DND-41 (cell line): ENCODE results near the gene TESK1.
"Not testable (repeated sequence)": the region's sequence is repeated elsewhere in the genome, so short reads cannot be mapped to it uniquely, and the experiment has no call there.

ENCODE experiments used
- ATAC-seq: fragments of 200-7000 bp; cut with Tn5 transposase; 3 replicates; pipeline ENCODE4 v1.9.1; 2021; ENCODE audit warnings: low read depth; ENCODE audit not compliant: insufficient read depth
- DNase-seq: peaks from one replicate; pipeline ENCODE4 v3.0.0-alpha.2; 2020
- H2AFZ ChIP-seq: 2 replicates; pipeline ENCODE4 v1.6.0; 2012; ENCODE audit warnings: low read depth, low read length
- H3K27ac ChIP-seq: 2 replicates; pipeline ENCODE4 v1.5.1; 2012; ENCODE audit warnings: low read length, inconsistent platforms
- H3K27me3 ChIP-seq: fragments of 200-600 bp; sonication (generic); 2 replicates; pipeline ENCODE4 v1.6.0; 2012; ENCODE audit warnings: low read length, mild to moderate bottlenecking, inconsistent platforms; ENCODE audit not compliant: insufficient read depth, poor library complexity
- H3K36me3 ChIP-seq: 2 replicates; pipeline ENCODE4 v1.5.1; 2012; ENCODE audit warnings: low read length, inconsistent platforms; ENCODE audit not compliant: insufficient read depth
- H3K4me1 ChIP-seq: 2 replicates; pipeline ENCODE4 v1.5.1; 2012; ENCODE audit warnings: mild to moderate bottlenecking, low read length; ENCODE audit not compliant: insufficient read depth
- H3K4me2 ChIP-seq: 2 replicates; pipeline ENCODE4 v1.6.0; 2012; ENCODE audit warnings: mild to moderate bottlenecking, moderate library complexity, low read length, inconsistent platforms; ENCODE audit not compliant: insufficient read depth
- H3K4me3 ChIP-seq, 2 experiments: fragments of 200-600 bp in 1 of 2; shearing (Covaris generic) in 1 of 2; 2 replicates each; pipeline ENCODE4 v1.5.1; 2012 to 2016; ENCODE audit warnings: inconsistent platforms in 2 of 2, low read length in 2 of 2, mild to moderate bottlenecking in 2 of 2, low read depth in 1 of 2, moderate library complexity in 1 of 2
- H3K79me2 ChIP-seq: 2 replicates; pipeline ENCODE4 v1.6.0; 2012; ENCODE audit warnings: low read length, inconsistent platforms; ENCODE audit not compliant: insufficient read depth
- H3K9ac ChIP-seq: 2 replicates; pipeline ENCODE4 v1.6.0; 2012; ENCODE audit warnings: low read depth, mild to moderate bottlenecking, inconsistent platforms, low read length, moderate library complexity
- H3K9me3 ChIP-seq: 2 replicates; pipeline ENCODE4 v1.5.1; 2012; ENCODE audit warnings: low read length, moderate library complexity, mild to moderate bottlenecking, inconsistent platforms; ENCODE audit not compliant: insufficient read depth, severe bottlenecking
- H4K20me1 ChIP-seq: 2 replicates; pipeline ENCODE4 v1.6.0; 2012; ENCODE audit warnings: low read length; ENCODE audit not compliant: insufficient read depth
- EZH2 ChIP-seq: IDR thresholded peaks from 3 replicates; pipeline ENCODE4 v1.6.1; 2012; ENCODE audit warnings: borderline replicate concordance, low read depth, mild to moderate bottlenecking, moderate library complexity, low read length, inconsistent platforms; ENCODE audit not compliant: severe bottlenecking
- TF ChIP-seq, protein P1 (sequence below): IDR thresholded peaks from 2 replicates; pipeline ENCODE4 v1.5.1; 2012; ENCODE audit warnings: borderline replicate concordance, low read length, moderate library complexity, mild to moderate bottlenecking; ENCODE audit not compliant: poor library complexity, severe bottlenecking; ENCODE audit errors: extremely low read depth

TESK1 gene

DNA sequence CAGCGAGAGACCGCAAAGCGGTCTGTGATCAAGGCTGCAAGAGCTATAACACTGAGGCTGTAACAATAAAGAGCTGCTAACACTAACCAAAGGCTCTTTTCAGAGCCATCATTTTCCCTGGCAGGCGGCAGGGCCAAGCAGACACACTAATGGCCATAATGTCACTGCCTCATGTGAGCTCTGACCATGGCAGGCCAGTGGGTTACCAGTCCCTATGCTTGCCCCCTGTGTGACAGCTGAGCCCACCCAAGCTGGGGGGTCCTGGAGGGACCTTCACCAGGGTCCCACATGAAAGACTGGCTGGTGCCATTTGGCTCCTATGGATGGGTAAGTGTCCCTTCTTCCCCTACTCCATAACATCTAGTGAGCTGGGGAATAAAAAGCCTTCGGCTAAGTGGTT lies 29.6 kb upstream of the TESK1 start:
- H3K4me3 ChIP-seq = no peak overlapping the region
- H2AFZ ChIP-seq = no peak overlapping the region
- H4K20me1 ChIP-seq = no peaks in the 10 kb centered on the region
- ATAC-seq = no peak
- peaks cover 7% of the 10 kb centered on the region for H3K9me3 ChIP-seq
- H3K79me2 ChIP-seq = no peaks in the 10 kb centered on the region
- no peak overlapping the region for H3K27ac ChIP-seq
- no peak overlapping the region for H3K9ac ChIP-seq
- no peaks in the 10 kb centered on the region for H3K4me1 ChIP-seq
- H3K27me3 ChIP-seq = no peaks in the 10 kb centered on the region
- DNase-seq = no peak
- no peaks in the 10 kb centered on the region for H3K36me3 ChIP-seq
- TF ChIP-seq, protein P1, sequence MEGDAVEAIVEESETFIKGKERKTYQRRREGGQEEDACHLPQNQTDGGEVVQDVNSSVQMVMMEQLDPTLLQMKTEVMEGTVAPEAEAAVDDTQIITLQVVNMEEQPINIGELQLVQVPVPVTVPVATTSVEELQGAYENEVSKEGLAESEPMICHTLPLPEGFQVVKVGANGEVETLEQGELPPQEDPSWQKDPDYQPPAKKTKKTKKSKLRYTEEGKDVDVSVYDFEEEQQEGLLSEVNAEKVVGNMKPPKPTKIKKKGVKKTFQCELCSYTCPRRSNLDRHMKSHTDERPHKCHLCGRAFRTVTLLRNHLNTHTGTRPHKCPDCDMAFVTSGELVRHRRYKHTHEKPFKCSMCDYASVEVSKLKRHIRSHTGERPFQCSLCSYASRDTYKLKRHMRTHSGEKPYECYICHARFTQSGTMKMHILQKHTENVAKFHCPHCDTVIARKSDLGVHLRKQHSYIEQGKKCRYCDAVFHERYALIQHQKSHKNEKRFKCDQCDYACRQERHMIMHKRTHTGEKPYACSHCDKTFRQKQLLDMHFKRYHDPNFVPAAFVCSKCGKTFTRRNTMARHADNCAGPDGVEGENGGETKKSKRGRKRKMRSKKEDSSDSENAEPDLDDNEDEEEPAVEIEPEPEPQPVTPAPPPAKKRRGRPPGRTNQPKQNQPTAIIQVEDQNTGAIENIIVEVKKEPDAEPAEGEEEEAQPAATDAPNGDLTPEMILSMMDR = no peak
- TF ChIP-seq EZH2 = no peak
- H3K4me2 ChIP-seq = no peak overlapping the region

- no peak for DNase-seq
- no peak for ATAC-seq
- no peaks in the 10 kb centered on the region for H3K79me2 ChIP-seq
- no peaks in the 10 kb centered on the region for H3K36me3 ChIP-seq
- no peak overlapping the region for H2AFZ ChIP-seq
- H3K27me3 ChIP-seq = no peaks in the 10 kb centered on the region
- H3K9me3 ChIP-seq = peaks cover 12% of the 10 kb centered on the region
- no peak overlapping the region for H3K4me3 ChIP-seq
- H3K4me2 ChIP-seq = no peak overlapping the region
- H3K4me1 ChIP-seq = no peaks in the 10 kb centered on the region
- no peak overlapping the region for H3K27ac ChIP-seq
- no peak for TF ChIP-seq EZH2
- TF ChIP-seq, protein P1 = no peak
- no peak overlapping the region for H3K9ac ChIP-seq
- H4K20me1 ChIP-seq = no peaks in the 10 kb centered on the region
Measured at GRCh38 chr9:35577486-35577885, 27.6 kb upstream of the TESK1 start.

- Histone ChIP-seq H2AFZ (no peak overlapping the region), H3K9ac (no peak overlapping the region), H3K4me1 (no peaks in the 10 kb centered on the region), H4K20me1 (no peaks in the 10 kb centered on the region), H3K36me3 (no peaks in the 10 kb centered on the region), H3K79me2 (no peaks in the 10 kb centered on the region), H3K27me3 (no peaks in the 10 kb centered on the region), H3K9me3 (peaks cover 12% of the 10 kb centered on the region), H3K4me2 (no peak overlapping the region), H3K4me3 (no peak overlapping the region), H3K27ac (no peak overlapping the region)
- ATAC-seq (no peak), DNase-seq (no peak)
- TF ChIP-seq, protein P1 = no peak
- no peak for TF ChIP-seq EZH2
Measured at GRCh38 chr9:35579130-35579529, 25.9 kb upstream of the TESK1 start.

DNA sequence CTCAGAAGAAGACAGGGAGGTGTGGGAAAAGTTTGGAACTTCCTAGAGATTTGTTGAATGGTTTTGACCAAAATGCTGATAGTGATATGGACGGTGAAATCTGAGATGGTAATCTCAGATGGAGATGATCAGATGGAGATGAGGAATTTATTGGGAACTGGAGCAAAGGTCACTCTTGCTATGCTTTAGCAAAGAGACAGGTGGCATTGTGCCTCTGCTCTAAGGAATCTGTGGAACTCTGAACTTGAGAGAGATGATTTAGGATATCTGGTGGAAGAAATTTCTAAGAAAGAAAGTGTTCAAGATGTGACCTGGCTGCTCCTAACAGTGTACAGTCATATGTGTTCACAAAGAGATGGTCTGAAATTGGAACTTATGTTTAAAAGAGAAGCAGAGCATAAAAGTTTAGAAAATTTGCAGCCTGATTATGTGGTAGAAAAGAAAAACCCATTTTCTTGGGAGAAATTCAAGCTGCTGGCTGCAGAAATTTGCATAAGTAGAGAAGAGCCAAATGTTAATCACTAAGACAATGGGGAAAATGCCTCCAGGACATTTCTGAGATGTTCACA lies 25.3 kb upstream of the TESK1 start:
- not testable (repeated sequence) for H3K27me3 ChIP-seq, H3K9ac ChIP-seq, H3K36me3 ChIP-seq, H2AFZ ChIP-seq, DNase-seq, H3K4me2 ChIP-seq, H4K20me1 ChIP-seq, H3K27ac ChIP-seq, H3K4me3 ChIP-seq, H3K4me1 ChIP-seq, ATAC-seq, H3K79me2 ChIP-seq
- peaks cover 12% of the 10 kb centered on the region for H3K9me3 ChIP-seq

DNA sequence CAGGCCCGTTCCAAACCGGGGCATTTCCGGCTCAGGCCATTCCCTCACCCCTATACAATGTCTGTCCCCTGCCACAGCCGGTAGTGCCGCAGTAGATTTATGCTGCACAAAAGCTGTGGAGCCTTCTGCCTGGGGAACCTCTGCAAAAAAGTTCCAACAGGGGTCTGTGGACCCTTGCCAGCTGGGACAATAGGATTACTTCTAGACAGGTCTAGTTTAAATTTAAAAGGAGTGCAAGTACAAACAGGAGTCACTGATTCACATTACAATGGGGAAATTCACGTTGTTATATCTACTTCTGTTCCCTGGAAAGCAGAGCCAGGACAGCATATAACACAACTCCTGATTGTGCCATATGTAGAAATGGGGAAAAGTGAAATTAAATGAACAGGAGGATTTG lies 21.5 kb upstream of the TESK1 start:
- not testable (repeated sequence) for H3K4me2 ChIP-seq, ATAC-seq

DNA sequence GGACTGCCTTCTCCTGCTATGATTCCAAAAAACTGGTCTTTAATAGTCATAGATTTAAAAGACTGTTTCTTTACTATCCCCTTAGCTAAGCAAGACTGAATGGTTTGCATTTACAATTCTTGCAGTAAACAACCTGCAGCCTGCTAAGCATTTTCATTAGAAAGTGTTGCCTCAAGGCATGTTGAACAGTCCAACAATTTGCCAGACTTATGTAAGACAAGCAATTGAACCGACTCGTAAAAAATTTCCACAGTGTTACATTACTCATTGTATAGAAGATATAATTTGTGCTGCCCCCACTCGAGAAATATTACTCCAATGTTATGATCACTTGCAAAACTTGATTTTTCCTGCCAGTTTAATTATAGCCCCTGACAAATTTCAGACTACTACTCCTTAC lies 20.4 kb upstream of the TESK1 start:
- H3K27ac ChIP-seq, ATAC-seq, H3K9ac ChIP-seq, DNase-seq, H3K27me3 ChIP-seq, H3K36me3 ChIP-seq, H3K4me1 ChIP-seq, H4K20me1 ChIP-seq, H3K4me2 ChIP-seq, H3K79me2 ChIP-seq, H3K9me3 ChIP-seq, H2AFZ ChIP-seq, H3K4me3 ChIP-seq: not testable (repeated sequence)

More for the DNA sequence above, 21.5 kb upstream of the TESK1 start:
- not testable (repeated sequence) for H3K4me1 ChIP-seq, H3K4me3 ChIP-seq, H3K36me3 ChIP-seq, H3K27me3 ChIP-seq, H4K20me1 ChIP-seq, H2AFZ ChIP-seq, DNase-seq, H3K9ac ChIP-seq, H3K79me2 ChIP-seq, H3K27ac ChIP-seq
- H3K9me3 ChIP-seq = peaks cover 12% of the 10 kb centered on the region
